HG03378 (cell line): ENCODE data around the gene NABP2.
"Not testable (repeated sequence)": the region's sequence is repeated elsewhere in the genome, so short reads cannot be mapped to it uniquely, and the experiment has no call there.

Experiments
- ATAC-seq: cut with Tn5 transposase; IDR thresholded peaks from one replicate; pipeline ENCODE4 v1.9.1; 2021; ENCODE audit warnings: mild to moderate bottlenecking, moderate library complexity; ENCODE audit not compliant: unreplicated experiment

The NABP2 gene

GRCh38 chr12:56271031-56271430 is 46.9 kb downstream of the NABP2 start:
- ATAC-seq: no peak

DNA sequence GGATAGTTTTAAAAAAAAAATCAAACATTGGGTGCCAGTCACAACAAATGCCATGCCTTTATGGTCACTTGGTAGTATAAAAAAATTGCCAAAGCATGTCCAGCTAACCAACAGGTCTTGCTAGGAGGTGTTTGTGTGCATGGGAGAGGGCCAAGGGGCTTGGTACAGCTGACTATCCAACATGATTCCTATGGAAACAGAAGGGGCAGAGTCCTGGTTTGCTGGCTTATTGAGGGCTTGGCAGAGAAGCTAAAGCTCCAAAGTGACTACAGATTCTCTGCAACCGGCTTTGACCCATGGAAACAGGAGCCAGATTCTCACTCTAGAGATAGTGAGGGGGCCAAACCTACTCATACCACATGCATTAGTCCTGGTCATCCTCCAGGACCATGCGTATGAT is 48.3 kb downstream of the NABP2 start:
- ATAC-seq: not testable (repeated sequence)

DNA sequence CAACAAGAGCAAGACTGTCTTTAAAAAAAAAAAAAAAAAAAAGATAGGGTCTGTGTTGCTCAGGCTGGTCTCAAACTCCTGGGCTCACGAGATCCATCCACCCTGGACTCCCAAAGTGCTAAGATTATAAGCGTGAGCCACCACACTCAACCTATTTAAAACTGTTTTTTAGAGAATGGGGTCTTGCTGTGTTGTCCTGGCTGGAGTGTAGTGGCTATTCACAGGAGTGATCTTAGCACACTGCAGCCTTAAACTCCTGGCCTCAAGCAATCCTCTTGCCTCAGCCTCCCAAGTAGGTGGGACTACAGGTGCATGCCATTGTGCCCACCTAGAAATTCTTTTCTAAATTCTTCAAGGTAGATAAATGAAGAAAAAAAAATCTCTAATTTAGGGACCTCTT is 50.2 kb downstream of the NABP2 start:
- no peak for ATAC-seq

GRCh38 chr12:56278905-56279304 is 54.8 kb downstream of the NABP2 start:
- ATAC-seq: no peak
